IPS DF 6.9 (cell line): ENCODE results near the gene ITFG1.
"Not testable (repeated sequence)": the region's sequence is repeated elsewhere in the genome, so short reads cannot be mapped to it uniquely, and the experiment has no call there.

Source experiments
- DNase-seq: peaks from one replicate; pipeline ENCODE4 v3.0.0-alpha.2; 2013; ENCODE audit warnings: low read depth, low spot score
- H3K27ac ChIP-seq: one replicate; pipeline ENCODE4 v1.5.1; 2013; ENCODE audit warnings: low read length, control low read depth
- H3K27me3 ChIP-seq: 2 replicates; pipeline ENCODE4 v1.6.1; 2013; ENCODE audit warnings: mild to moderate bottlenecking, low read length; ENCODE audit not compliant: control insufficient read depth, insufficient read depth
- H3K36me3 ChIP-seq: 2 replicates; pipeline ENCODE4 v1.6.1; 2013; ENCODE audit warnings: low read length; ENCODE audit not compliant: control insufficient read depth, insufficient read depth
- H3K4me1 ChIP-seq: 2 replicates; pipeline ENCODE4 v1.6.1; 2013; ENCODE audit warnings: low read length; ENCODE audit not compliant: control insufficient read depth, insufficient read depth
- H3K4me3 ChIP-seq: 2 replicates; pipeline ENCODE4 v1.5.1; 2013; ENCODE audit warnings: mild to moderate bottlenecking, low read length
- H3K9me3 ChIP-seq: 2 replicates; pipeline ENCODE4 v1.6.1; 2013; ENCODE audit warnings: low read length, inconsistent platforms; ENCODE audit not compliant: control insufficient read depth, insufficient read depth
- WGBS: extraction: QIAGEN DNeasy Blood & Tissue Kit; methylation state at CpG from one replicate; pipeline ENCODE4 v1.1.7; 2013; ENCODE audit warnings: mixed read lengths, missing lambda C conversion rate; ENCODE audit not compliant: insufficient read length, insufficient coverage; 5-methylcytosine and 5-hydroxymethylcytosine counted together

ITFG1 gene

GRCh38 chr16:47162670-47163420 is 298.0 kb downstream of the ITFG1 start:
- no peak for DNase-seq
- Histone ChIP-seq H3K27me3 (no peaks in the 10 kb centered on the region), H3K4me3 (no peak overlapping the region), H3K9me3 (no peaks in the 10 kb centered on the region), H3K4me1 (no peaks in the 10 kb centered on the region), H3K36me3 (no peaks in the 10 kb centered on the region), H3K27ac (no peak overlapping the region)
- WGBS, result no CpG with 5 or more reads among the region's 10 CpGs

GRCh38 chr16:47161464-47161863 is 299.4 kb downstream of the ITFG1 start:
- no peak overlapping the region for H3K27ac ChIP-seq
- WGBS, result no CpG with 5 or more reads among the region's 4 CpGs
- no peaks in the 10 kb centered on the region for H3K27me3 ChIP-seq
- H3K36me3 ChIP-seq, result no peaks in the 10 kb centered on the region
- H3K4me1 ChIP-seq, result no peaks in the 10 kb centered on the region
- no peak overlapping the region for H3K4me3 ChIP-seq
- H3K9me3 ChIP-seq, result no peaks in the 10 kb centered on the region
- no peak for DNase-seq

- H3K27me3 ChIP-seq, result no peaks in the 10 kb centered on the region
- DNase-seq, result no peak
- H3K4me1 ChIP-seq, result no peaks in the 10 kb centered on the region
- no peaks in the 10 kb centered on the region for H3K9me3 ChIP-seq
- no peak overlapping the region for H3K27ac ChIP-seq
- WGBS, result no CpG with 5 or more reads among the region's 3 CpGs
- no peaks in the 10 kb centered on the region for H3K36me3 ChIP-seq
- H3K4me3 ChIP-seq, result no peak overlapping the region
These were observed 300.4 kb downstream of the ITFG1 start for GRCh38 chr16:47160422-47160821.

- no peak overlapping the region for H3K27ac ChIP-seq
- H3K9me3 ChIP-seq, result no peaks in the 10 kb centered on the region
- no peaks in the 10 kb centered on the region for H3K36me3 ChIP-seq
- no peaks in the 10 kb centered on the region for H3K27me3 ChIP-seq
- DNase-seq, result no peak
- H3K4me1 ChIP-seq, result no peaks in the 10 kb centered on the region
- no peak overlapping the region for H3K4me3 ChIP-seq
These were observed 301.9 kb downstream of the ITFG1 start for GRCh38 chr16:47158992-47159391.

GRCh38 chr16:47156680-47157215 is 304.1 kb downstream of the ITFG1 start:
- no peaks in the 10 kb centered on the region for H3K4me1 ChIP-seq
- H3K27me3 ChIP-seq, result no peaks in the 10 kb centered on the region
- no peaks in the 10 kb centered on the region for H3K36me3 ChIP-seq
- H3K4me3 ChIP-seq, result no peak overlapping the region
- no peak for DNase-seq
- no peak overlapping the region for H3K27ac ChIP-seq
- H3K9me3 ChIP-seq, result no peaks in the 10 kb centered on the region; the same call in 1 of the 2 replicates
- 100% methylated on average over 1 of the region's 3 CpGs for WGBS

GRCh38 chr16:47152501-47152900 is 308.4 kb downstream of the ITFG1 start:
- H3K4me1 ChIP-seq, DNase-seq, H3K27me3 ChIP-seq, H3K4me3 ChIP-seq, H3K36me3 ChIP-seq, H3K27ac ChIP-seq, H3K9me3 ChIP-seq: not testable (repeated sequence)
- no CpG with 5 or more reads among the region's 9 CpGs for WGBS

GRCh38 chr16:47150067-47150466 is 310.8 kb downstream of the ITFG1 start:
- Histone ChIP-seq H3K27me3 (no peaks in the 10 kb centered on the region; the same call in 1 of the 2 replicates), H3K27ac (no peak overlapping the region), H3K9me3 (no peaks in the 10 kb centered on the region; the same call in 1 of the 2 replicates), H3K4me1 (no peaks in the 10 kb centered on the region), H3K4me3 (no peak overlapping the region), H3K36me3 (no peaks in the 10 kb centered on the region)
- no CpG with 5 or more reads among the region's 3 CpGs for WGBS
- DNase-seq, result no peak

- no peaks in the 10 kb centered on the region for H3K36me3 ChIP-seq
- no peak for DNase-seq
- H3K27me3 ChIP-seq, result peaks cover 8% of the 10 kb centered on the region; the same call in 1 of the 2 replicates
- H3K9me3 ChIP-seq, result no peaks in the 10 kb centered on the region
- WGBS, result no CpG with 5 or more reads among the region's 10 CpGs
- peak overlapping the region; percentile 47; the same call in 1 of the 2 replicates for H3K4me3 ChIP-seq
- H3K27ac ChIP-seq, result no peak overlapping the region
- peaks cover 1% of the 10 kb centered on the region; the same call in 1 of the 2 replicates for H3K4me1 ChIP-seq
These were observed 316.3 kb downstream of the ITFG1 start for GRCh38 chr16:47144559-47144877.

GRCh38 chr16:47143677-47144558 is 316.9 kb downstream of the ITFG1 start, which contains the start of gene NETO2:
Gene NETO2, minus strand, starts transcription at chr16:47143945. Its CDS starts 333 bp downstream, at chr16:47143612.
- Histone ChIP-seq H3K9me3 (no peaks in the 10 kb centered on the region), H3K4me3 (peak within 1 kb of the TSS; percentile 59; the same call in 1 of the 2 replicates), H3K27me3 (peaks cover 8% of the 10 kb centered on the region; the same call in 1 of the 2 replicates), H3K4me1 (peaks cover 1% of the 10 kb centered on the region; the same call in 1 of the 2 replicates), H3K36me3 (no peaks in the 10 kb centered on the region), H3K27ac (no peak within 1 kb of the TSS)
- no peak for DNase-seq
- no CpG with 5 or more reads among the region's 130 CpGs for WGBS
